ENCODE measurements around the gene C1QTNF1. TPM values are rescaled to one million over a fixed set of nuclear protein-coding genes. Genes with fewer than 3 reads are reported as not detected.

Gene C1QTNF1
- 0.22 TPM in 1 of 2 replicates, not detected in the other for total RNA-seq (2014; rRNA removed; shearing (Covaris generic))
- polyA plus RNA-seq (2014; cell fraction: nucleus; rRNA removed) = not detected in 2 replicates

DNA sequence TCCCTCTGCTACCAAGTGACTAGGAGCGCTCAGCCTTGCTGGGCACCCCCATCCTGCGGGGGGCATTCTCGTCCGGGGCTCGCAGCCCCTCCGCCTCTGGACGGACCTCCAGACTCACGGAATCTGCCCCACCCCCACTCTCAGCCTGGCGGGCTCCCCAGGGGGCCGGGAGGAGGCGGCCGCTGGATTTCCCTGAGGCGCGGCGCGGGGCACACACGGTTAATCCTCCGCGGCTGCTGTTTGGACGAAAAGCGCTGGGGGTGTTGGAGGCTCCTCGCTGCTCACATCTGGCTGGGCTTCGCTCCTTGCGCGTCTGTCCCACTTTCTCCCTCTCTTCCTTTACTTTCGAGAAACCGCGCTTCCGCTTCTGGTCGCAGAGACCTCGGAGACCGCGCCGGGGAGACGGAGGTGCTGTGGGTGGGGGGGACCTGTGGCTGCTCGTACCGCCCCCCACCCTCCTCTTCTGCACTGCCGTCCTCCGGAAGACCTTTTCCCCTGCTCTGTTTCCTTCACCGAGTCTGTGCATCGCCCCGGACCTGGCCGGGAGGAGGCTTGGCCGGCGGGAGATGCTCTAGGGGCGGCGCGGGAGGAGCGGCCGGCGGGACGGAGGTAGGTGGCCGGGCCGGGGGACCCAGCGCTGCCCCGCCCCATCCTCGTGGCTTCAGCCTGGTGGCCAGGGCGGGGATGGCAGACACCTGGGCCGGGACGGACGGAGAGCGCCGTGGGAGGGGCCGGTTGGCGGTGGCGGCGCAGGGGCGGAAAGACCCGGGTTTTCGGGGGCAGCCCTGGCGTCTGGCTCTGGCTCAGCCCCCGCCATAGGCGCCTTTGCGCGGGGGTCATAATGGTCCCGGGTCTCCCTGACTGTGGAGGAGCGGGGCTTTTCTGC lies at the start of gene C1QTNF1:
Gene C1QTNF1 (plus strand): TSS at position 284 of the 886 bp plus-strand sequence. CDS start 19,800 bp downstream, outside the sequence.
- no peak for DNase-seq (ENCODE audit: extremely low read depth, low read depth)

DNA sequence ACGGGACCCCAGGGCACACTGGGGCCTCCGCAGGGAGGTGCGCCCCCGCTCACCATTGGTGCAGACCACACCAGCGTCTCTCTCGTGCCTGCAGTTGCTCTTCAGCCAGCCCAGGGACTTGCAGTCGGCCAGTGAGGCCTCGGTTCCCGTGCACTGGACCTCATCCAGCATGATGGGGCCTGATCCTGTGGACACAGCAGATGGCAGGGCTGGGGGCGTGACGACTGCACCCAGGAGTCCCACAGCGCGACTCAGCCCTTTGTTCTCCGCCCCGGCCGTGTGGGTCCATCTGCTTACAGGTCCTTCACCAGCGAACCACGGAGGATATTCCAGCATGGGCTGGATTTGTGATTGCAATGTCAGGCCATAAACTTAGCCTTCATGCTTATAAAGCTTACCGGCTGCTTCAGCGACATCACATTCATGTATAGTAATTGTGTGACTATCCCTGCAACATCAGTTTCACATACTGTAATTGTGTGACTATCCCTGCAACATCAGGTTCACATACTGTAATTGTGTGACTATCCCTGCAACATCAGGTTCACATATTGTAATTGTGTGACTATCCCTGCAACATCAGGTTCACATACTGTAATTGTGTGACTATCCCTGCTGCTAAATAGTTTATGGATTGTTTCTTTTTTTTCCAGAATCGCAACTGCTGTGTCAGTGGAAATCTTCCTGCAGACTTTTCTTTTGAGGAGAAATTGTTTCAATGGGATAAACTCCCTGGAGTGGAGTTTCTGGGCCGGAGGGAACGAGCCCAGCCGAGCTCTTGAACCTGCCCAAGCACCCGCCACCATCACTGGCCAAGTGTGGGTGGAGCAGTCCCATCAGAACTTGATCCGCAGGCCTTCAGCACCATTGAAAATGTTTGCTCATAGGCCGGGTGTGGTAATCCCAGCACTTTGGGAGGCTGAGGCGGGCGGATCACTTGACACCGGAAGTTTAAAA lies 49.1 kb upstream of the C1QTNF1 start:
- DNase-seq (ENCODE audit: extremely low read depth, low read depth) = peak; percentile 66

GRCh38 chr17:78976907-78977680 lies 46.9 kb upstream of the C1QTNF1 start:
- no peak for DNase-seq (ENCODE audit: extremely low read depth, low read depth)

DNA sequence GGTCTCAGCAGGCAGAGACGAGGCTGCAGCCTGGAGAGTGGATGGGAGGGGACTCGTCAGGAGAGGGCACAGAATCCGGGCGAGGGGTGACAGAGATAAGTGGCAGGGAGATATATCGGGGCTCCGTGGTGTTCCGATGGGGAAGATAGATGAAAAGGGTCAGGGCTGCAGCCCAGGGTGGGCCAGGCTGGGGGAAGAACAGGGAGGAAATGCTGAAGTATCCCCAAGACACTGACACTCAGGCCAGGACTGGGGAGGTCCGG lies 46.4 kb upstream of the C1QTNF1 start:
- no peak for DNase-seq (ENCODE audit: extremely low read depth, low read depth)

GRCh38 chr17:78977997-78978973 lies 45.7 kb upstream of the C1QTNF1 start:
- no peak for DNase-seq (ENCODE audit: extremely low read depth, low read depth)

DNA sequence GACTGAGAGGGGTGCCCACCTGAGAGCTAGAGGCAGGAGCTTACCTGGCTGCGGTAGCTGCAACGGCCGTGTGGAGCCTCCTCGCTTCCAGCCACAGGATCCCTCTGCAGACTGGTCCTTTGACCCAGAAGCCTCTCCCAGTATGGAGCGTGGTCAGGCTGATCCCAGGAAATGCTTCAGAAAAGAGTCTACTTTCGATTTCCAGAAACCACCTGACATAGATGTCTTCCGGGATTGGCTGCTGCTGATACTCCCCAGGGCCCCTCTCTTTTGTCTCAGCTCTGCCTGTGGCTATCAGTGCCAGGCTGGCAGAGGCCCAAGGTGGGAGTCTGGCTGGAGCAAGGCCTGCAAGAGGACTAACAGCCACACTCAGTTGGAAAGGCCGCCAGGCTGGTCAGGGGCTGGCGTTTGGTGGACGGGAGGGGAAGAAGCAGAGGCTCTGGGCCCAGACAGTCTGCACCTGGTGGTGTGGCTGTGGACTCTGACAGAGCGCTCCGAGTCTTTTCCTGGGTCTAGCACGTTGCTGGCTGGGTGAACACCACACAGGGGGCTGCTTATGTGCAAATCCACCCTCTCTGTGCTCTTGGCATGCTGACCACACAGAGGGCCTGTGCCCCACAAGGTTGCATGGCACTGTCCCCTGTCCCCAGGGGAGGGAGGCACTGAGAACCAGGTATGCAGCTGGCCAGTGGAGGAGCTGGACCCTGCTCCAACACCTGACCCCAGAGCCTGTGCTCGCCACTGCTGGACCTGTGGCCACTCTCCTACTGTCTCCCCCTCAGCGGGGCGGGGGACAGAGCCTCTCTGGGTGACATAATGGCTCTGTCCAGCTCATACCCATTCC lies 44.0 kb upstream of the C1QTNF1 start, which contains the start of gene LGALS3BP:
Gene LGALS3BP (minus strand): TSS at position 144 of the 844 bp plus-strand sequence. CDS start 2,732 bp downstream, outside the sequence.
- DNase-seq (ENCODE audit: extremely low read depth, low read depth) = peak; percentile 71

DNA sequence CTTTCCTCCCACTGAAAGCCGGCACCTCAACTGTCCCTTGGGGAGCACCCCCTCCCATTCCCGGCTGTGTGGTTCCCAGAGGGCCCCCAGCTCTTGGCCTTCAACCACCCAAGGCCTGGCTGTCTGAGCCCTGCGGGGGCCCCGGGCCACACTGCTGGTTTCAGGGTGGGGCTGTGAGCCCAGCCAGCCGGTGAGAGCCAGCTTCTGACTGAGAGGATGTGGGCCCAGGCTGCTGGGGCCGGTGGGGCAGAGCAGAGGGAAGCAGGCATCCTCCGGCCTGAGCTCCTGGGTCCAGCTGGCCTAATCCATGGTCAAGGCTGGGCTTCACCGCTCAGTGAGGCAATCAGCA lies 43.4 kb upstream of the C1QTNF1 start:
- no peak for DNase-seq (ENCODE audit: extremely low read depth, low read depth)

DNA sequence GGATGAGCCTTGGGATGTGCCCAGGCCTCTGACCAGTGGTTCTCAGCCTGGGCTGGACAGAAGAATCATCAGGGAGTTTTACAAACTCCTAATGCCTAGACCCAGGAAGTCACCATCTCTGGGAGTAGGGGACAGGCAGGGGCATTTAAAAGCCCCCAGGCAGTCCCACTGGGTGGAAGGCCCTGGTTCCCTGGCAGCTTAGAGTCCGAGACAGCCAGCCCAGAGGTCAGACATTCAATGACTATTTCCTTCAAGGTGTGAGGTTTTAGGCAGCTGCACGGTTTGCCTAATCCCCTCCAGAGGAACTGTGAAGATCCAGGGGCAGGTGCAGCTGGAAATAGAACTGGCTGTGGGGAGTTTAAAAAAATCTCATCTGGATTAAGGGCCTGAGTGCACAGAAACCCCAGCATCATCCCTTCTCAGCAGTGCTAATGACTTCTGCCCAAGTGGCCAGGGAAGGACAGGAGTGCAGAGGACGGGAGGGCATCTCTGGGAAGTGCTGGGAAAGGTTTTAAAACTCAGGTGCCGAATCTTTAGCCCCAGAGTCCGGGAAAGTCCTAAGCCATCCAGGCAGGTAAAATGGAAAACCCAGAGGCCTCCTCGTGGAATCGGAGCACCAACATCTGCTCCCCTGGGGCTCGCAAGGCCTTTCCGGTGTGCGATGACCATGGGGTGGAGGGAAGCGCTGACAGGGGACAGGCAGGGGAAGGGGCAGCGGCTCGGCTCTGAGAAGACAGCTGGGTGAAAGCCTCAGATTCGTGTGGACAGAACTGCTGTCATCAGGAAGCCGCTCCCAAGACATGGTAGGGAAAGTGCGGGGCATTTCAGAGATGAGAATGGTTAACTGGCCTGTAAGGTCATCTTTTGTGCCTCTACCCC lies 42.7 kb upstream of the C1QTNF1 start:
- DNase-seq (ENCODE audit: extremely low read depth, low read depth) = no peak

DNA sequence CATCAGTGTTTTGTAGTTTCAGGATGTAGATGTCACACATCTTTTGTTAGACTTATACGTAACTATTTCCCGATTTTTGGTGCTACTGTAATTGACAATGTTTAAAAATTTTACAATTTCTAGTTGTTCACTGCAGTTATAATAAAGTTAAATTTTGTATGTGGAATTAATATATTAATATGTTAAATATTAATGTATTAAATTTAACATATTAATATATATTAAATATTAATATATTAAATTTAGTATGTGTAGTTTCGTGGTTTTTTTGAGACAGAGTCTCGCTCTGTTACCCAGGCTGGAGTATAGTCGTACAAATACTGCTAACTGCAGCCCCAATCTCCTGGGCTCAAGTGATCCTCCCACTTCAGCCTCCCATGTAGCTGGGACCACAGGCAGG lies 38.6 kb upstream of the C1QTNF1 start:
- no peak for DNase-seq (ENCODE audit: extremely low read depth, low read depth)

DNA sequence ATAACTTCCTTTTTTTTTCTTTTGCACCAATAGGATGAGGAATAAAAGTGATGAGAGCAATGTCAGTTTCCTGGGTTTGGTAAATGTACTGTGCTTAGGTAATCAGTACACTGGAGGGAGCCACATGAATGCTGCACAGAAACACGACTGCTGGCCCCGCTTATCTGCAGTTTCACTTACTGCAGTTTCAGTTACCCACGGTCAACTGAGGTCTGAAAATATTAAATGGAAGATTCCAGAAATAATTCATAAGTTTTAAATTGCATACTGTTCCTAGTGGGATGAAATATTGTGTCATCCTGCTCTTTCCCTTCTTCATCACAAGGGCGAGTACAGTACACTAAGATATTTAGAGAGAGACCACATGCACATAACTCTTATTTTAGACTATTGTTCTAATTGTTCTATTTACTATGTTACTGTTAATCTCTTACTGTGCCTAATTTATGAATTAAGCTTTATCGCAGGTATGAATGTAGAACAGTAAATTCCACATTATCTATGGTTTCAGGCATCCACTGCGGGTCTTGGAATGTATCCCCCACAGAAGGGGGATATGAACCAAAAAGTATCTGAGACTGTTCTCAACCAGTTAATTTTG lies 37.8 kb upstream of the C1QTNF1 start:
- DNase-seq (ENCODE audit: extremely low read depth, low read depth) = peak; percentile 44

DNA sequence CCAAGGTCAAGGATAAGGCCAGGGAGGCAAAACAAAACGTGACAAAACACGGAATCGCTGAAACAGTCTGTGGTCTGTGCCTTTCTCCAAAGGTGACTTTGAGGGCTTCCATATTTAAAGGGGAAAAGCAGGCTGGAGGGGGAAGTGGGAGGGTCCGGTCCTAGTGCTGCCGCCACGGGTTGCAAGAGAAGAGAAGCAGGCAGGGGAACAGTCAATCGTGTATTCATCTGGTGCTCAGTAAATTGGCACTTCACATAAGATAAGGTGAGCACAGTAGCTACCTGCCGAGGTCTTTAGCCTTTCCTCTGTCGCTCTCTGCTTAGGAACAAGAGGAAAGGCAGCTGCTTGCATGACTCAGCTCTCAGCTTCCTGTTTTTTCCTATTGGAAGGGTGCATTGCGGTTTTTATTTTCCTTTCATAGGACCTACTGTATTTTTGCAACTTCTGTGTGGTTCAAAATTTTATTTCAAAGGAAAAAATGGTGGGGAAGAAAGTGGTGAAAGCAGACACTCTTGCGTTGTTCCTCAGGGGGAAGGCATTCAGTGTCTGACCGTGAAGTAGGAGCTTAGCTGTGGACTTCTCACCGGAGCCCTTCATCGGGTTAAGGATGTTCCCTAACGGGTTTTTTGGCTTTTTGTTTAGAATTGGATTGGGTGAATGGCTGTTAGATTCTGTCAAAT lies 37.2 kb upstream of the C1QTNF1 start:
- peak; percentile 49 for DNase-seq (ENCODE audit: extremely low read depth, low read depth)

DNA sequence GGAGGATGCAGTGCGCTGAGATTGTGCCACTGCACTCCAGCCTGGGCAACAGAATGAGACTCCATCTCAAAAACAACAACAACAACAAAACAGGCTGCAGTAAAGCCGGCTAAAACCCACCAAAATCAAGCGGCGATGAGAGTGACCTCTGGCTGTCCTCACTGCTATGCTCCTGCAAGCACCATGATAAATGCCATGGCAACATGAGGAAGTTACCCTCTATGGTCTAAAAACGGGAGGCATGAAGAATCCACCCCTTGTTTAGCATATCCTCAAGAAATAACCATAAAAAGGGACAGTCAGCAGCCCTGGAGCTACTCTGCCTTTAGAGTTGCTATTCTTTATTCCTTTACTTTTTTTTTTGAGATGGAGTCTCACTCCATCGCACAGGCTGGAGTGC lies 35.8 kb upstream of the C1QTNF1 start:
- no peak for DNase-seq (ENCODE audit: extremely low read depth, low read depth)

GRCh38 chr17:78990349-78991016 lies 33.5 kb upstream of the C1QTNF1 start:
- no peak for DNase-seq (ENCODE audit: extremely low read depth, low read depth)

GRCh38 chr17:78991017-78991738 lies 32.8 kb upstream of the C1QTNF1 start:
- DNase-seq (ENCODE audit: extremely low read depth, low read depth) = no peak

DNA sequence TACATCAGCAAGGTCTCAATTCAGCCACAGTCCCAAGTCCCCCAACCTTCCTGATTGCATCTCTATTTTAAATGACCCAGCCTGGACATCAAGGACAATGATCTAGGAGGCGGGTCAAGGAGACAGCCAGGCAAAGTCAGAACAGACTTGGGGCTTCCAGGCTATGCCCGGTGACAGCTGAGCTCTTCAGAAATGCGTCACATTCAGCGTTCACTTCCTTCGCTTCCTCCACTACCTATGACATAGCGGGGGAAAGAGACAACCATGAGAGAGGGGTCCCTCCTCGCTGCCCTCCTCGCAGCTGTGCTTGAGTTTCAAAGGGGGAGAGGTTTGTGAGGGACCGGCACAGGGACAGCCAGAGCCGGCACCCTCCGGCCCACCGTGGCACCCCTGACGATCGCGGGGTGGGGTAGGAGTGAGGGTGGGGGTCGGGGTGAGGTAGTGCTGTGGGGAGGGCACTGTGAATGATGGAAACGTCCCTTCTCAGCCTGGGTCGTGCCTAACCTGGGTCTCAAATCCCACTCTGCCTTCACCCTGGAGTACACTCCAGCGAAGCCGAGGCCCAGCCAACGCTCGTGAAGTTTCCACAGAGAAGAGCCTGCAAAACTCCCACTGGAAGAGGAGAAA lies 31.9 kb upstream of the C1QTNF1 start:
- no peak for DNase-seq (ENCODE audit: extremely low read depth, low read depth)
